NCI-H2227 treated with DMSO at 0.1 percent for 48 hours (cell line): ENCODE results near the gene PTDSS2.
"Not testable (repeated sequence)": the region's sequence is repeated elsewhere in the genome, so short reads cannot be mapped to it uniquely, and the experiment has no call there.

Experiments
- DNase-seq: peaks from one replicate; lab custom pipeline; 2025; lab: John Stamatoyannopoulos, UW

The PTDSS2 gene

GRCh38 chr11:449889-450808 is at the start of gene PTDSS2:
PTDSS2 (plus strand) TSS chr11:450279; CDS start chr11:450456, 177 bp downstream.
- peak; percentile 97 for DNase-seq

GRCh38 chr11:401196-401595 is 48.9 kb upstream of the PTDSS2 start:
- DNase-seq: not testable (repeated sequence)

DNA sequence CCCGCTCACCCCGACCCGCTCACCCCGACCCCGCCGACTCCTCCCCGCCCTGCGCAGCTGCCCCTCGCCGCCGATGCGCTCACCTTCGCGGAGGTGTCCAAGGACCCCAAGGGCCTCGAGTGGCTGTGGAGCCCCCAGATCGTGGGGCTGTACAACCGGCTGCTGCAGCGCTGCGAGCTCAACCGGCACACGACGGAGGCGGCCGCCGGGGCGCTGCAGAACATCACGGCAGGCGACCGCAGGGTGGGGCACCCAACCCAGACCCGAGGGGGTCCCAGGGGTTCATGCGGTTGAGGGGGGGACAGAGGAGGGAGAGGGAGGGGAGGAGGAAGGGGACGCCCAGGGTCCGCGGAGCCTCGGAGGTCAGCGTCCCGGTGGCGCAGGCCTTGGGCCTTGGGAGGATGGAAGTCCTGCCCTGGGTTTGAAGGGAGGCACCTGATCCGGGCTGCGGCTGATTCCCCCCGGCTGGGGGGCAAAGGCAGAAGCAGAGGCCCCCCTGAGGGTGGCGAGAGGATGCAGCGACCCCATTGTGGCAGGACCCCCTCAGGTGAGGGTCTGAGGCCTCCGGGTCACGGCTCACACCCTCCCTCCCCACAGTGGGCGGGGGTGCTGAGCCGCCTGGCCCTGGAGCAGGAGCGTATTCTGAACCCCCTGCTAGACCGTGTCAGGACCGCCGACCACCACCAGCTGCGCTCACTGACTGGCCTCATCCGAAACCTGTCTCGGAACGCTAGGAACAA is 46.9 kb upstream of the PTDSS2 start:
- no peak for DNase-seq

GRCh38 chr11:403761-404431 is 46.2 kb upstream of the PTDSS2 start:
- DNase-seq: no peak

- DNase-seq: no peak
Measured at GRCh38 chr11:404551-405264, 45.4 kb upstream of the PTDSS2 start.

DNA sequence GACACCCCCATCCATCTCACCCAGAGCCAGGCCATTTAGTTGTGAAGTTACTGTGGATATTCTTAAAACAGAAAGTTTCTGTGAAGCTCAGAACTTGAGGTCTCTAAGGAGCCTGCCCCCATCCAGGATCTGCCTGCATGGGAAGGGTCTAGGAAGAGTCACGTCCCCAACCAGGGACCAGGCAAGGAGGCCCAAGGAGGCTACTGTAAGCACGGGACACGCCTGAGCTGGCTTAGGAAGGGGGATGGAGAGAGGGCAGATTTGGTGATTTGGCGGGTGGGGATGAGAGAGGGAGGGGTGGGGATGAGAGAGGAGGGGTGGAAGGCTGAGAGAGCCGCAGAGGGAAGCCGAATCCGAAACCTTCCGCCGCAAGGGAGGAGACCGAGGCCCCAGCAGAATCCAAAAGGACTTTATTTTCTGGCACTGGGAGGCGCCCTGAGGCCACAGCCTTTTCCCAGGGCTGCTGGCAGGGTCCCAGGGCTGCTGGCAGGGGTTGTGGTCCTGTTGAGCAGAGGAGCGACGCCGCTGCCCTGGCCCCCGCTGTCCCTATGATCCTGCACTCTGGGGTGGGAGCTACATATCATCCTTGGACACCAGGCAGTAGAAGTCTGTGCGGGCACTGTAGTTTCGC is 44.6 kb upstream of the PTDSS2 start:
- no peak for DNase-seq

DNA sequence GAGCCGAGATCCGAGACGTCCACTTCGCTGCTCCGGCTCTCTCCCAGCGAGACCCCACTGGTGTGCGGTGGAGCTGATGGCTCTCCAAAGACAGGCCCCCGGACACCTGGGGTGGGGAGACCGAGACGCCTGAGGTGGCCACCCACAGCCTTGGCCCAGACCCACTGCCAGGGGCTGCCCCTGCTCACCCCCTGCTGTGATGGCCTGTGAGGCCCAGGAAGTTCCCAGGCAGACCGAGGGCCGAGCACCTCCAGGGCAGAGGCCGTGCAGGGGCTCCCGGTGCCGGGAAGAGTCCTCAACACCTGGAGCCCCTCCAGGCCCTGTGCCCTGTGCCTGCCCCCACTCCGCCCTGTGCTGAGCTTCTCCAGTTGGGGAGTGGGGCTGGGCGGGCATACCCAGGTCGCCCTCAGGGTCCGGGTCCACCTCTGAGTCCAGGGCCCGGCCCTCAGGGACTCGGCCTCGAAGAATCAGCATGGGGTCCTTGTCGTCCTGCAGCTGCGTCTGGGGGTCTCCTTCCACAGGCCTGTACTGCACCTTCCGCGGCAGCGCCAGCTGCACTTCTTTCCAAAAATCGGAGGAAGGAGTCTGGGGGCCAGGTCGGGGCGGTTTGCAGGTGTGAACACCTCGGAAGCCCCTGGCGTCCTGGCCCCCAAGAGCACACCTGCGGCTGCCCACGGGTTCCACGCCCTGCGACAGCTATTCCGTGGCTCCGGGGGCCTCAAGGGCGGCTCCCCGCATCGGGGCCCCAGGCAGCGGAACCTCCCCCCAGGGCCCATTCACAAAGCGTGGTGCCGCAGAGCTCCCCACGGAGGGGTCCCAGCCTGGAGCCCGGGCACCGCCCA is 43.9 kb upstream of the PTDSS2 start:
- DNase-seq: no peak

DNA sequence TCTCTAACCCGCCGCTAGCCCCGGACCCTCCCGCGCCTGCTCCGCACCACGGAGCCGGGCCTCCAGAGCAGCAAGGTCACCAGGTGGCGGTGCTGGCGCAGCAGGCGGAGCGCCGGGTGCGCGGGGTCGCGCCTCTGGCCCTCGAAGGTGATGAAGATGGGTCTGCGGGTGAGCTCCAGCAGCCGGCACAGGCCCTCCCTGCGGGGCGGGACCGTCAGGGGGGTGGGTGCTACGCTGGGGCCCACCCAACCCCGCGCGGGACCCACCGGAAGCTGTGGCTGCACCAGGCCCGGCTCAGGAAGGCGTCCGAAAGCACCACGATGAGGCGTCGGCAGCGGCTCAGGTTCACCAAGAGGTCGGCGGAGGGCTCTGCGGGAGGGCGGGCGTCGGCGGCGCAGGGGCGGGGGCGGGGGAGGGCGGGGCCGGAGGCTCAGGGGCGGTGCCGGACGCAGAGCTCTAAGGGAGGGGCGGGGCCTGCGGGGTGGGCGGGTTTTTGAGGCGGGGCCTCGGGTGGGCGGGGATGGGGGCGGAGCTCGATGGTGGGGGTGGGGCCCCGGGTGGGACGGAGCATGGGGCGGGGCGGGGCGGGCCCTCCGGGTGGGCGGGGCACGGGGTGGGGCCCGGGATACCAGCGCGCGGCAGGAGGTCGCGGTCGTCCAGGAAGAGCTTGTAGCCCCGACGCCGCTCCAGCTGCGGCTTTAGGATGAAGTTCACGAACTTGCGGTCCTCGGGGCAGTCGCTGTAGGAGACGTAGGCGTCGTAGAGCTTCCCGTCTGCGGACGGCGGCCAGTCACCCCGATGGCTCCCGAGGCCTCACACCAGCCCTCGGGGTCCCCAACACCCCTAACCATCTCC is 43.1 kb upstream of the PTDSS2 start:
- no peak for DNase-seq

GRCh38 chr11:407651-408123 is 42.4 kb upstream of the PTDSS2 start:
- DNase-seq: no peak

DNA sequence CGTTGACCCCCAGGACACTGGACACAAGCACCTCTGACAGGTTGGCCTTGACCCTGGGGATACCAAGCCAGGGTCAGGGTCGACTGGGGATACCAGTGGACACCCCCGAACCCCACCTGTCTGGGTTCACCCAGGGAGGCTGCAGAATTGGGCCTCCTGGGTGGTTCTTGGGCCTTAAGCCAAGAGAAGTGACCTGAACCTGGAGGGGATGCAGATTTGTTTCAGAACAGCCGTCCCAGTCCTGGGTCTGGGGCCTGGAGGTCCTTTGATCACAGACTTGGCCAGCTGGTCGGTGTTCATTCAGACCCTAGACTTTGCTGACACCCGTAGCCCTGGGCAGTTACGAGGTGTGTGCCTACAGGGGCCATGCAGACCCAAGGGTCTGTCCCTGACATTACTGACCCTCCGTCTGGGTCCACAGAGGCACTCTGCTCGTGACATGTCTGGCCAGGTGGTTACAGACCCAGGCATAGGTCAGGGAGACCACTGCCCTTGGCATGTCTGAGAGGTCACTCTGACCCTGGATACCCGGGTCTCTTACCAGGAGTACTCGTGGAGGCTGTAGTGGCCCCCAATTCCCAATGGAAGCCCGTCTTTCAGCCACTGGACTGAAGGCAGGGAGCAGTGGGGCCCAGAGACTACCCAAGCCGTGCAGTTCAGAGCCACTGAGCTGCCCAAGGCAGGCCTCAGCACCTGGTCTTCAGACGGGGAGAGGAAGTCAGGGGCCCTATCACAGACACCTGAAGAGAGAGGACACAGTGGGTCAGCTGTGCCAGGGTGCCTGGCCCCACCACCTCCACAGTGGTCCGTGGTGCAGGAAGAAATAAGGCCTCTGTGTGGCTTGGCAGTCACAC is 41.7 kb upstream of the PTDSS2 start:
- no peak for DNase-seq

DNA sequence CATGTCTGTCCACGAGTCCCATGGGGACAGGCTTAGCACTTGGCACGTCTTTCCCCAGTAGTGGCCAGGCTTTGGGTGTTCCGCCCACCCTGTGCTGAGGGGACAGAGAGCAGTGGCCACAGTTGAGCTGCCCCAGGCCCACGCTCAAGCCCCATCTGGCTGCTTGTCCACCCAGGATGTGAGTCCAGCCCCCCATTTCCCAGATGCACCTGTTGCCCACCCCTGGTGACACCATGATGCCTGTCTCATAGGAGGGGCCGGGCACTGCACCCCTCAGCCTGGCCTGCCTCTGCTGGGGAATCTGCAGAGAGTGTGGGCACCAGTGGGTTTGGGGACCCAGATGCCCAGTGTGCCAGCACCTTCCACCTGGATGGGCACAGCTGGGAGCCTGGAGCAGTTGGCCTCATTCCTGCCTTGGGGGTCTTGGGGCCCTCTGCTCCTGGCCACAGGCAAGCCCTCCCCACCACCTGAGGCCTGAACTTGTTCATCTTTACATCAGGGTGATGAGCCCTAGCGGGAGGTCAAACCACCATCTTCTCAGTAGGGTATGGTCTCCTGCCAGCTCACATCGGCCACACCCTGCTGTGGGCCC is 41.0 kb upstream of the PTDSS2 start:
- no peak for DNase-seq

DNA sequence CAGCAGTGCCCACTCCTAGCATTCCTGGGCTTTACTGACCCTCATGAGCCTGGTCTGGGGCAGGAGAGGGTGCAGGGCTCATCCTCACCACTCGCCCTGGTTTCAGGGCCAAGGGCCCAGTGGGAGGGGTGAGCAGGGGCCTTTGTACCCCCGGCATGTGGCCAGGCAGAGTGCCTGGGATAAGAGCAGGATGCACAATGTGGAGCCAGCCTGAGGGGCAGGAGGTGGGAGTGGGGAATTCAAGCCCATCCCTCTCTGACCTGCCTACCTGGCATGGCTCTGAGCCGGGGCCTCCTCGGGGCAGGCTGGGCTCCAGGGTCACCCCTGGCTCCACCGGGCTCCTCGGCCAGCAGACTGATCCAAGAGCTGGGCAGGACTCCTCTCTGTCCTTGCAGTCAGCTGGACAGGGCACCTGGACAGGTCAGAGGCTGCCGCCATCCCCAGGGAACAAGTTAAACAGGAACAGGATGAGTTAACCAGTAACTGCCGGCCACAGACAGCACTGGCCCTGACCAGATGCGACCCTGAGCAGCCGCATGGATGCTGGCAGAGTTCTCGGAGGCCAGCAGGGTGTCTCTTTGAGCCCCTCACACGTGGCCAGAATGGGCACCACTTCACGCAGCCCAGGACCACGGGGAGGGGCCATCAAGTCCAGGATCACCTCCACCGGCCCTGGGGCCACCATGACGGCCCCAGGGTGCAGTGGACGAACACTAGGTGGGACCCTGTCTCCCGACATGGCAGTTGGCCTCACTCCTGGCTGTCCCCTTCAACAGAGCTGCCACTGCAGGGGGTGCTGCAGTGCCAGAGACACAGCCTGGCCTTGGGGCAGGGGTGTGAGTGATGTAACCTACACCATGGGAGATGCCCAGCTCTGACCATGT is 40.2 kb upstream of the PTDSS2 start:
- no peak for DNase-seq

GRCh38 chr11:410711-411110 is 39.4 kb upstream of the PTDSS2 start:
- DNase-seq: not testable (repeated sequence)

GRCh38 chr11:411520-411919 is 38.6 kb upstream of the PTDSS2 start:
- not testable (repeated sequence) for DNase-seq

DNA sequence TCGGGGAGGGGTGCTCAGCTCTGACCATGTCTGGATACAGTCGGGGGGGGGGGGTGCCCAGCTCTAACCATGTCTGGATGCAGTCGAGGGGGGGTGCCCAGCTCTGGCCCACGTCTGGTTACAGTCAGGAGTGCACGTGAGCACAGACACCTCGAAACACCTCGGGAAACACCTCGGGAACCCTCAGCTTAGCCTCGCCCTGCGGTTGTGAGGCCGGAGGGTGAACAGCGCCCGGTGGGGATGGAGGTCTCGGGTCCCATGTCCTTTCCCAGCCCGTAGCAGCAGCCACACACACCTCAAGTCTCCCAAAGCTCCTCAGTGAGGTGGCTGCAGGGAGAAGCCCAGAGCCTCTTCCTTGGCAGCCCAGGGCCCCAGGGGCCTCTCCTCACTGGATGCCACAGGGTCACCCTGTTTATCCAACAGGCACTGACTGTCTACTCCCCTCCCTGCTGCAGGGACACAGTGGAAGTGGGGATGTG is 37.4 kb upstream of the PTDSS2 start:
- DNase-seq: no peak

GRCh38 chr11:413120-414081 is 36.7 kb upstream of the PTDSS2 start:
- DNase-seq: no peak
